Mesendoderm (in vitro differentiated cells): ENCODE results near the gene IST1.

Experiments
- DNase-seq: peaks from one replicate; pipeline ENCODE4 v3.0.0; 2013
- H2AK5ac ChIP-seq: 2 replicates; pipeline ENCODE4 v1.6.1; 2013; ENCODE audit warnings: low read length, inconsistent platforms
- H2BK120ac ChIP-seq: 2 replicates; pipeline ENCODE4 v1.6.1; 2013; ENCODE audit warnings: low read depth, mild to moderate bottlenecking, low read length, moderate library complexity, mixed read lengths
- H2BK15ac ChIP-seq: replicated peaks from 2 replicates; pipeline ENCODE4 v1.6.1; 2013; ENCODE audit warnings: low read depth, mild to moderate bottlenecking, moderate library complexity
- H2BK5ac ChIP-seq: 2 replicates; pipeline ENCODE4 v1.6.1; 2013; ENCODE audit warnings: low read length, inconsistent platforms
- H3K18ac ChIP-seq: 2 replicates; pipeline ENCODE4 v1.6.1; 2013; ENCODE audit warnings: mild to moderate bottlenecking, low read length, mixed read lengths
- H3K23ac ChIP-seq: one replicate; pipeline ENCODE4 v1.6.1; 2013; ENCODE audit warnings: low read length
- H3K27ac ChIP-seq: 2 replicates; pipeline ENCODE4 v1.5.1; 2013; ENCODE audit warnings: low read depth, mild to moderate bottlenecking, inconsistent platforms, low read length, moderate library complexity
- H3K27me3 ChIP-seq: 2 replicates; pipeline ENCODE4 v1.6.1; 2013; ENCODE audit warnings: low read length, control low read depth, mild to moderate bottlenecking, inconsistent platforms; ENCODE audit not compliant: insufficient read depth, poor library complexity
- H3K36me3 ChIP-seq: 2 replicates; pipeline ENCODE4 v1.6.1; 2013; ENCODE audit warnings: low read length, inconsistent platforms; ENCODE audit not compliant: control insufficient read depth, insufficient read depth
- H3K4ac ChIP-seq: one replicate; pipeline ENCODE4 v1.6.1; 2013; ENCODE audit warnings: low read depth, mild to moderate bottlenecking, low read length, moderate library complexity
- H3K4me1 ChIP-seq: 2 replicates; pipeline ENCODE4 v1.6.1; 2013; ENCODE audit warnings: low read depth, low read length, inconsistent platforms; ENCODE audit not compliant: control insufficient read depth
- H3K4me2 ChIP-seq: 2 replicates; pipeline ENCODE4 v1.6.1; 2013; ENCODE audit warnings: low read length
- H3K4me3 ChIP-seq: 2 replicates; pipeline ENCODE4 v1.5.1; 2013; ENCODE audit warnings: mild to moderate bottlenecking, low read length
- H3K56ac ChIP-seq: one replicate; pipeline ENCODE4 v1.6.1; 2013; ENCODE audit warnings: low read length
- H3K79me1 ChIP-seq: 2 replicates; pipeline ENCODE4 v1.6.1; 2013; ENCODE audit warnings: low read length, inconsistent platforms
- H3K79me2 ChIP-seq: 2 replicates; pipeline ENCODE4 v1.6.1; 2013; ENCODE audit warnings: mild to moderate bottlenecking, low read length; ENCODE audit not compliant: control insufficient read depth, insufficient read depth
- H3K9ac ChIP-seq: 2 replicates; pipeline ENCODE4 v1.6.1; 2013; ENCODE audit warnings: low read length, inconsistent platforms
- H4K5ac ChIP-seq: one replicate; pipeline ENCODE4 v1.6.1; 2013; ENCODE audit warnings: low read length
- H4K8ac ChIP-seq: one replicate; pipeline ENCODE4 v1.6.1; 2013; ENCODE audit warnings: low read depth, mild to moderate bottlenecking, control low read depth, low read length, moderate library complexity
- WGBS: extraction: QIAGEN DNeasy Blood & Tissue Kit; methylation state at CpG from one replicate; pipeline ENCODE4 v1.1.7; 2013; ENCODE audit warnings: low lambda C conversion rate, missing lambda C conversion rate; ENCODE audit not compliant: insufficient coverage; ENCODE audit errors: extremely low coverage; 5-methylcytosine and 5-hydroxymethylcytosine counted together

The IST1 gene

DNA sequence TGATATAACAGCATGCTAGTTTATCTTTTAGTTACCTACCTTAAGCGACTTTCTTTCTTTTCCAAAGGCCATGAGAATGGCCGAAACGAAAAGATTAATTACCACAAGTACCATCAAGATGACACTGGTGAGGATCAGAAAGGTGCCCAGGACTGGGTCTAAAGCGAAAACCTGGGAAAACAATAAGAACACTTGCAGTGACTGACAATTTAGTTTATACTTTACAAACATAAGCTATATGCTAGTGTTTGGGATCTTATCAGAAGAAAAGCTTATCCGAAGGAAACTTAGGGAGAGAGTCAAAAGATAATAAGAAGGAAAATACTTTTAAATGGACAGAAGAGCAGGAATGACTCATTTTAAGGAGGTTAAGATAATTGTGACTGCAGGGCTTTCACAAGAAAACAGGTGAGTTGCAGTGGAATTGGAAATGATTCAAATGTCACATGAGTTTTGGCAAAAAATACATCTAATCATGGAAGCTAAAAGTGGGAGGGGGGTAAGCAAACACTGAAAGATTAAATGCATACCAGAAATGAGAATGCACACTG lies 34.8 kb downstream of the IST1 start:
- DNase-seq, result no peak
- Histone ChIP-seq H3K4ac (no peak overlapping the region), H3K23ac (no peak overlapping the region), H3K18ac (no peak overlapping the region), H3K36me3 (peaks cover 13% of the 10 kb centered on the region), H3K4me3 (no peak overlapping the region), H3K27ac (no peak overlapping the region), H2BK15ac (no peak overlapping the region), H4K8ac (no peak overlapping the region), H3K27me3 (no peaks in the 10 kb centered on the region), H3K79me1 (peaks cover 5% of the 10 kb centered on the region), H3K79me2 (no peaks in the 10 kb centered on the region), H3K9ac (no peak overlapping the region), H4K5ac (no peak overlapping the region), H2AK5ac (no peak overlapping the region), H3K4me1 (no peaks in the 10 kb centered on the region), H3K4me2 (no peak overlapping the region), H2BK5ac (no peak overlapping the region), H3K56ac (no peak overlapping the region), H2BK120ac (no peak overlapping the region)
- no CpG with 5 or more reads among the region's 5 CpGs for WGBS

DNA sequence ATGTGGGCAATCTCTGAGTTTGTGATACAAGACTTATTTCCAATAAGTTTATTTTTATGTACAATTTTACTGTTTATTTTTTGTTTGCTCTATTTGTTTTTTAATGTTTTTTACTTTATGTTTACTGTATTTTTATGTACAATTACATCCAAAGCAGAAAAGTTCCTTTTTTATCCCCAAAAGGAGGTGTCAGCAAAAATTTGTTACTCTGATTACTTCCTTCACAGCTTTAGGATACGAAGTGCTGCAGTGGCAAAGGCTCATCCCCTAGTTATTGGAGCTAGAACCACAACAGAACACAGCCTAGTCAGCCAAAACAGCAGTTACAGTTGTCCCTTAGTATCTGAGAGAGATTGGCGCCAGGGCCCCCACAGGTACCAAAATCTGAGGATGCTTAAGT lies 35.7 kb downstream of the IST1 start:
- Histone ChIP-seq H3K18ac (no peak overlapping the region), H3K9ac (no peak overlapping the region), H3K79me2 (no peaks in the 10 kb centered on the region), H3K4me2 (no peak overlapping the region), H3K4ac (no peak overlapping the region), H4K5ac (no peak overlapping the region), H2BK5ac (no peak overlapping the region), H3K4me1 (no peaks in the 10 kb centered on the region), H3K23ac (no peak overlapping the region), H4K8ac (no peak overlapping the region), H3K27ac (no peak overlapping the region), H3K36me3 (peaks cover 13% of the 10 kb centered on the region), H3K4me3 (no peak overlapping the region), H2AK5ac (no peak overlapping the region), H2BK120ac (no peak overlapping the region), H2BK15ac (no peak overlapping the region), H3K56ac (no peak overlapping the region), H3K27me3 (no peaks in the 10 kb centered on the region), H3K79me1 (peaks cover 5% of the 10 kb centered on the region)
- no CpG with 5 or more reads among the region's 2 CpGs for WGBS
- DNase-seq, result no peak

DNA sequence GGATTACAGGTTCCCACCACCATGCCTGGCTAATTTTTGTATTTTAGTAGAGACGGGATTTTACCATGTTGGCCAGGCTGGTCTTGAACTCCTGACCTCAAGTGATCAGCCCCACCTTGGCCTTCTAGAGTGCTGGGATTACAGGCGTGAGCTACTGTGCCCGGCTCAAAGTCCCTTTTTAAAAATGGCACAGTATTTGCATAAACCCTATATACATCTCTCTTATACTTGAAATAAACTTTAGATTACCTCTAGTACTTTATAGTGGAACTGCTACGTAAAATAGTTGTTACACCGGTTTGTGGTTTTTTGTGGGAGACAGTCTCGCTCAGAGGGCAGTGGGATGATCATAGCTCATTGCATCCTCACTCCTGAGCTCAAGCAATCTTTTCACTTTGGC lies 36.3 kb downstream of the IST1 start:
- Histone ChIP-seq H3K4me2 (no peak overlapping the region), H4K8ac (no peak overlapping the region), H3K36me3 (peaks cover 13% of the 10 kb centered on the region), H3K56ac (no peak overlapping the region), H3K4me1 (no peaks in the 10 kb centered on the region), H3K27me3 (no peaks in the 10 kb centered on the region), H2BK5ac (no peak overlapping the region), H3K4me3 (no peak overlapping the region), H2BK120ac (no peak overlapping the region), H2BK15ac (no peak overlapping the region), H3K79me1 (peaks cover 5% of the 10 kb centered on the region), H3K18ac (no peak overlapping the region), H3K27ac (no peak overlapping the region), H4K5ac (no peak overlapping the region), H3K4ac (no peak overlapping the region), H3K9ac (no peak overlapping the region), H3K79me2 (no peaks in the 10 kb centered on the region), H2AK5ac (no peak overlapping the region), H3K23ac (no peak overlapping the region)
- no peak for DNase-seq
- no CpG with 5 or more reads among the region's 6 CpGs for WGBS

DNA sequence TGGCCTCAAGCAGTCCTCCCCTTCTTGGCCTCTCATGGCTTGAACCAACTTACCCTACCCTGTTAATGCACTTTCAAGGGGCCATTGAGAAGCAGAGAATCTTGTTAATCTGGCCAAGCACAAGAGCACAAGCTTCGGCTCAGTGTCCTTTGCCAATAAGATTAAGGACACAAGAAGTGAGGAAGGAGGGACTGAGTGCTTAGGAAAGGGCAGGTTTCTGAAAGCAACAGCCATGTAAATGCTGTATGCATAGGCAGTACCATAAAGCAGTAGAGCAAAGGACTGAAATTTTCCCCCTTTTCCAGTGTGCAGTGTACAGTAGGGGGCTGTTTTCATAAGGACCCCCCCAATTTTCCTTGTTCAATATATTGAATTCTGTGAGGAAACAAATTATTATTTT lies 37.7 kb downstream of the IST1 start:
- H3K79me2 ChIP-seq, result no peaks in the 10 kb centered on the region
- H3K27ac ChIP-seq, result no peak overlapping the region
- peaks cover 10% of the 10 kb centered on the region for H3K36me3 ChIP-seq
- H3K4me1 ChIP-seq, result no peaks in the 10 kb centered on the region
- H3K27me3 ChIP-seq, result no peaks in the 10 kb centered on the region
- H2AK5ac ChIP-seq, result no peak overlapping the region
- no peak overlapping the region for H3K4ac ChIP-seq
- H4K5ac ChIP-seq, result no peak overlapping the region
- no peak for DNase-seq
- H3K9ac ChIP-seq, result no peak overlapping the region
- WGBS, result no CpG with 5 or more reads among the region's 1 CpG
- no peak overlapping the region for H4K8ac ChIP-seq
- H3K23ac ChIP-seq, result no peak overlapping the region
- no peak overlapping the region for H2BK120ac ChIP-seq
- H3K18ac ChIP-seq, result no peak overlapping the region
- H3K4me2 ChIP-seq, result no peak overlapping the region
- H2BK5ac ChIP-seq, result no peak overlapping the region
- no peak overlapping the region for H2BK15ac ChIP-seq
- H3K4me3 ChIP-seq, result no peak overlapping the region
- no peak overlapping the region for H3K56ac ChIP-seq
- peaks cover 5% of the 10 kb centered on the region for H3K79me1 ChIP-seq

DNA sequence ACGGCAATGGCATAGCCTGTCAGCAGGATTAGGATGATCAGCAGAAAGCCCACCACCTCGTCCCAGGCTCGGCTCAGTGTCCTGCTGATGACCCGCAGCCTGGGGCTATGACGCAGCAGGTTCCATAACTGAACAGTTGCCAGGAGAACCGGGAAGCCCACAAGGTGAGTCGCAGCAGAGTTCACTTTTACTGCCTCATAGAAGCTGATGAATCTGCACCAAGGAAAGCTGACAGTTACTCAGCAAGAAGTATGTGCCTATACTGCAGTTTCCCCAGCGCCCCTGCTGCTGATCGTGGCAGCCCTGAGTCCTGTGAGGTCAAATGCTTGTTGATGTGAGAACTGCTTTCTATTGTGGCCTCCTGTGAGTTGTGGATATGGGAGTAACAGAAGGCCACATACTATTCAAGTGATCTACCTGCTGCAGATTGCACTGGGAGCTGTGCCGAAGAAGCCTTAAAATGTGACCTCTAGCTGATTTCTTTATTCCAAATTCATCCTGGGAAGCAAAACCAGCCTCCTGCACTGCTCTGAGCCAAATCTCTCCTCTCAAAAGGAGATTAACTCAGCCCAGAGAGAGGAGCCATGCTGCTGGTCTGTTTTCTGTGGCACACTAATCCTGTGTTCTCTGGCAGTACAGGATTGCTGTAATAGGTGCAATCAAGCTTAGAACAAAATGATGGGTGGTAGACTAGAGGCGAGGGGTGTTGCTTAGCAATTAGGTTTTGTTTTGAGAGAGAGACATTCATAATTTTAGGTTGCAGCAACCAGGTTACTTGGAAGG lies 38.8 kb downstream of the IST1 start:
- H3K27ac ChIP-seq, result no peak overlapping the region
- H3K23ac ChIP-seq, result no peak overlapping the region
- H3K56ac ChIP-seq, result no peak overlapping the region
- no peak overlapping the region for H2BK5ac ChIP-seq
- H4K8ac ChIP-seq, result no peak overlapping the region
- no peak overlapping the region for H3K4me3 ChIP-seq
- no peaks in the 10 kb centered on the region for H3K27me3 ChIP-seq
- H3K4me2 ChIP-seq, result no peak overlapping the region
- no peak overlapping the region for H2AK5ac ChIP-seq
- H3K4me1 ChIP-seq, result no peaks in the 10 kb centered on the region
- H3K79me2 ChIP-seq, result no peaks in the 10 kb centered on the region
- H3K36me3 ChIP-seq, result peaks cover 6% of the 10 kb centered on the region
- WGBS, result no CpG with 5 or more reads among the region's 11 CpGs
- no peak overlapping the region for H3K4ac ChIP-seq
- no peak overlapping the region for H3K9ac ChIP-seq
- H4K5ac ChIP-seq, result no peak overlapping the region
- no peak overlapping the region for H3K18ac ChIP-seq
- DNase-seq, result no peak
- peaks cover 2% of the 10 kb centered on the region for H3K79me1 ChIP-seq
- no peak overlapping the region for H2BK120ac ChIP-seq
- no peak overlapping the region for H2BK15ac ChIP-seq
